NCI-H526 treated with DMSO at 0.1 percent for 48 hours (cell line): ENCODE results near the gene CA7.
"Not testable (repeated sequence)": the region's sequence is repeated elsewhere in the genome, so short reads cannot be mapped to it uniquely, and the experiment has no call there.

Experiments used
- DNase-seq: peaks from one replicate; lab custom pipeline; 2025; lab: John Stamatoyannopoulos, UW

The CA7 gene

GRCh38 chr16:66846831-66847230, 2.6 kb downstream of the CA7 start:
- DNase-seq, result no peak

- DNase-seq, result no peak
These were observed 3.4 kb downstream of the CA7 start for GRCh38 chr16:66847533-66848067.

- DNase-seq, result no peak
These were observed 4.0 kb downstream of the CA7 start for GRCh38 chr16:66848172-66848571.

- no peak for DNase-seq
These were observed 4.8 kb downstream of the CA7 start for GRCh38 chr16:66849021-66849420.

- DNase-seq, result no peak
These were observed 5.3 kb downstream of the CA7 start for GRCh38 chr16:66849549-66849948.

- DNase-seq, result no peak
These were observed 6.1 kb downstream of the CA7 start for GRCh38 chr16:66850115-66850815.

GRCh38 chr16:66851166-66851964, 7.2 kb downstream of the CA7 start:
- DNase-seq, result no peak

- no peak for DNase-seq
These were observed 9.3 kb downstream of the CA7 start for GRCh38 chr16:66853261-66854139.

GRCh38 chr16:66856184-66856730, 12.0 kb downstream of the CA7 start:
- DNase-seq, result no peak

GRCh38 chr16:66856801-66857200, 12.6 kb downstream of the CA7 start:
- DNase-seq, result no peak

- no peak for DNase-seq
These were observed 13.2 kb downstream of the CA7 start for GRCh38 chr16:66857437-66857836.

GRCh38 chr16:66858740-66859396, 14.7 kb downstream of the CA7 start:
- no peak for DNase-seq

GRCh38 chr16:66859397-66860068, 15.3 kb downstream of the CA7 start:
- no peak for DNase-seq

- no peak for DNase-seq
These were observed 17.9 kb downstream of the CA7 start for GRCh38 chr16:66862023-66862520.

- DNase-seq, result no peak
These were observed 19.5 kb downstream of the CA7 start for GRCh38 chr16:66863707-66864106.

- no peak for DNase-seq
These were observed 25.2 kb downstream of the CA7 start for GRCh38 chr16:66869424-66869823.

GRCh38 chr16:66871363-66871762, 27.1 kb downstream of the CA7 start:
- DNase-seq, result not testable (repeated sequence)

GRCh38 chr16:66871840-66872239, 27.6 kb downstream of the CA7 start:
- DNase-seq, result no peak

GRCh38 chr16:66872559-66872942, 28.3 kb downstream of the CA7 start:
- no peak for DNase-seq

- DNase-seq, result peak; percentile 64
These were observed 28.9 kb downstream of the CA7 start for GRCh38 chr16:66872943-66873684.
